Psoas muscle (tissue), 8 donors: ENCODE measurements around the gene IL33. TPM values are rescaled to one million over a fixed set of nuclear protein-coding genes. Genes with fewer than 3 reads are reported as not detected.

ENCODE experiments used
- ATAC-seq, 4 donors: fragments of 200-7000 bp; cut with Tn5 transposase; one replicate each; pipeline ENCODE4 v1.9.1; 2020; ENCODE audit warnings: moderate library complexity in 3 of 4, mild to moderate bottlenecking in 2 of 4
- DNase-seq, 2 donors: peaks; one replicate each; pipeline ENCODE4 v3.0.0-alpha.2; 2020
- H3K27ac ChIP-seq: fragments of 200-600 bp; one replicate; pipeline ENCODE4 v1.8.0; 2022
- H3K27me3 ChIP-seq, 3 donors: fragments of 200-600 bp in 1 of 3; one replicate each; pipeline versions ENCODE4 v1.6.1 to v1.8.0; 2013 to 2022; ENCODE audit warnings: low read length in 2 of 3, mild to moderate bottlenecking in 2 of 3, moderate library complexity in 1 of 3; ENCODE audit not compliant: insufficient read depth in 3 of 3
- H3K36me3 ChIP-seq, 2 donors: fragments of 200-600 bp in 1 of 2; one replicate each; pipeline versions ENCODE4 v1.6.1 to v1.8.0; 2013 to 2022; ENCODE audit warnings: low read depth in 1 of 2, mild to moderate bottlenecking in 1 of 2, moderate library complexity in 1 of 2; ENCODE audit not compliant: insufficient read depth in 1 of 2
- H3K4me1 ChIP-seq: fragments of 200-600 bp; one replicate; pipeline ENCODE4 v1.8.0; 2022
- H3K4me3 ChIP-seq: fragments of 200-600 bp; one replicate; pipeline ENCODE4 v1.8.0; 2022; ENCODE audit warnings: mild to moderate bottlenecking
- H3K9me3 ChIP-seq: fragments of 200-600 bp; one replicate; pipeline ENCODE4 v1.8.0; 2022
- CTCF ChIP-seq: fragments of 200-600 bp; IDR thresholded peaks from one replicate; pipeline ENCODE4 v1.8.0; 2022; ENCODE audit warnings: antibody characterized with exemption
- WGBS, 3 donors: extraction: QIAGEN DNeasy Blood & Tissue Kit; methylation state at CpG; one replicate each; pipeline versions ENCODE4 v1.1.6 to v1.1.7; 2013; 5-methylcytosine and 5-hydroxymethylcytosine counted together
- intact Hi-C, 2 donors: fragments of 100-400 bp; cut with DNase I; formaldehyde crosslinking; loops; one replicate each; pipeline versions ENCODE4 v1.11.0 to v1.14.2; 2022
- polyA plus RNA-seq, 3 donors: library from polyadenylated mRNA; stranded (reverse); fragments of 200-250 nt; gene quantifications; one replicate each; pipeline ENCODE4 v1.2.3, GENCODE V29; 2013
- total RNA-seq, 4 donors: library from RNA; stranded (reverse); fragmentation: NEBNext Ultra II Directional in 2 of 4; extraction: Animal tissue kit (Norgen Biotek cat#: 25700) in 2 of 4; gene quantifications; one replicate each; pipeline versions ENCODE4 v1.2.1 to v1.2.4, GENCODE V29; 2021 to 2023
- donor health status: healthy with polysubstance abuse.
- donor health status: DM: no; HTN: no; CAD: no; lungs with moderate emphysema.
- donor health status: Bipolar disorder and iron deficiency.
- donor health status: healthy.
- donor health status: DM: yes; HTN: yes; CAD: no.
- donor health status: DM: no; HTN: no; CAD: no.
- donor health status: DM: no; HTN: no; CAD: no.
- donor health status: DM: yes; HTN: yes; CAD: no.

IL33 gene
- total and polyA plus RNA-seq, 7 donors: 2.0 to 11.5 (median 4.0) TPM

DNA sequence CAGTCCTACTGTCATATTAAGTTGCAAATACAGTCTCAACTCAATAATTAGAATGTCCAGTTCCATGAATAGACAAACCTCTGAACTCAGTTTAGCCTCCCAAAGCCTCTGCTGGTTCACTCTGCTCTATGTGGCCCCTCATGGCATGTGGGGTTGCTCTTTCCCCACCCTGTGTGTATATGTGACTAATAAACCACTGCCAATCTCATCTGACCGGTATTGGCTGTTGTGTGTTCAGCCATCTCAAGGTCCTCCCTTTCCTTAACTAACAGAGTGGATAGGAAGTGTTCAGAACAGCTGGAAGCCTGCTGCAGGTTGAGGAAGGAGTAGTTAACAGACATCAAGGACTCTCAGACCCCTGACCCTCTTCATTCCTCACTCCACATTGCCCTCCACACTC lies 55.3 kb downstream of the IL33 start:
- Histone ChIP-seq H3K36me3 (no peaks in the 10 kb centered on the region), H3K27me3 (no peaks in the 10 kb centered on the region), H3K9me3 (no peaks in the 10 kb centered on the region), H3K4me1 (no peaks in the 10 kb centered on the region), H3K27ac (no peak overlapping the region), H3K4me3 (no peak overlapping the region)
- WGBS, 3 donors: 58 to 76% (median 74%) methylated on average over 1 of the region's 1 CpG
- intact Hi-C loops: no loop called here
- no peak for TF ChIP-seq CTCF
- DNase-seq (no peak), ATAC-seq (no peak)

DNA sequence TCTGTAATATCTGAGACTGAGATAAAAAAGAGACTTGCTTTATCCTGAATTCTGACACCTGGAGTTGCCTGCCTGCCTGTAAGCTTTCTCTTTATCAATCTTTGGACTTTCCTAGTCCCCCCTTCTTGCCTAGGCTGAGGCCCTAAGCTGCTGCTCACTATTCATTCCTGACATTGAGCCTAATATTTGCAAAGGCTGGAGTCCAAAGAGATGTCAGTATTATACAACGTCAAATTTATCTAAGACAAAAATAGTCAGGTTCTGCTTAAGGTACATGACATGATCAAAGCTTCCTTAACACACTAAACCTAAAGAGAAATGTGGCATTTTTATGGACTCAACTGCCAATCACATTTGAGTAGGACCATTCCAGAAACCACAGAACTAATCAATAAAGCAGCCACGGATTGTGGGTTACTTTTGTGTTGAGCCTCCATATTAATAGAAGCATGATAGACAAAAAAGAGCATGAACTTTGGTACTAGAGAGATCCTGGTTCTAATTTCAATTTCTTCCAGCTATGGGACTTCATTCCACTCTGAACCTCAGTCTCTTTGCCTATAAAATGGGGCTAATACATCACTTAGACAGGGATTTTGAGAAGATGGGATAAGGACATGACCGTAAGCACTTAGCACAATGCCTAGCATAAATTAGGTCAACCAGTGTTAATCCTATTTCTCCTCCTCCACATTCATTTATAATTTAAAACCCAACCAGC lies 56.1 kb downstream of the IL33 start:
- DNase-seq (no peak), ATAC-seq (no peak)
- Histone ChIP-seq H3K4me3 (no peak overlapping the region), H3K9me3 (no peaks in the 10 kb centered on the region), H3K36me3 (no peaks in the 10 kb centered on the region), H3K27me3 (no peaks in the 10 kb centered on the region), H3K4me1 (no peaks in the 10 kb centered on the region), H3K27ac (no peak overlapping the region)
- 55 to 74% (median 57%) methylated on average over 3 of the region's 3 CpGs for WGBS, 3 donors
- intact Hi-C loops: no loop called here
- no peak for TF ChIP-seq CTCF

GRCh38 chr9:6272229-6272598 lies 56.6 kb downstream of the IL33 start:
- no peaks in the 10 kb centered on the region for H3K4me1 ChIP-seq
- DNase-seq: no peak
- H3K36me3 ChIP-seq: no peaks in the 10 kb centered on the region
- ATAC-seq: peak; percentile 34 to 82 (median 60)
- H3K4me3 ChIP-seq: no peak overlapping the region
- no peaks in the 10 kb centered on the region for H3K9me3 ChIP-seq
- no peak overlapping the region for H3K27ac ChIP-seq
- no peak for TF ChIP-seq CTCF
- H3K27me3 ChIP-seq: no peaks in the 10 kb centered on the region
- intact Hi-C loops: no loop called here

DNA sequence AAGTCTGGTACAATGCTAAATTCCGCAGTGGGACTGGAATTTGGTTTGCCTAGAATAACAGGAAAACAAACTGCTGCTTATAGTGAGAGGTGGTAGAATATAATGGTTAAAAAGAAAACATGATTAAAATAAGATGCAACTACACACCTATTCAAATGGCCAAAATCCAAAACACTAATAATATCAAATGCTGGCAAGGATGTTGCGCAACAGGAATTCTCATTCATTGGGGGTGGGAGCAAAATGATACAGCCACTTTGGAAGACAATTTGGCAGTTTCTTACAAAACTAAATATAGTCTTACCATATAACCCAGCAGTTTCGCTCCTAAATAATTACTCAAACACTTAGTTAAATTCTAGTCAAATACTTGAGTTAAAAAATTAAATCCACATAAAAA lies 61.8 kb downstream of the IL33 start:
- no peak for TF ChIP-seq CTCF
- Histone ChIP-seq H3K27ac (no peak overlapping the region), H3K4me3 (no peak overlapping the region), H3K27me3 (no peaks in the 10 kb centered on the region), H3K9me3 (no peaks in the 10 kb centered on the region), H3K4me1 (no peaks in the 10 kb centered on the region), H3K36me3 (no peaks in the 10 kb centered on the region)
- DNase-seq (no peak), ATAC-seq (no peak)
- 65 to 78% (median 74%) methylated on average over 3 of the region's 3 CpGs for WGBS, 3 donors
- intact Hi-C loops: no loop called here

- Histone ChIP-seq H3K4me3 (no peak overlapping the region), H3K27me3 (no peaks in the 10 kb centered on the region), H3K4me1 (no peaks in the 10 kb centered on the region), H3K27ac (no peak overlapping the region), H3K9me3 (no peaks in the 10 kb centered on the region), H3K36me3 (no peaks in the 10 kb centered on the region)
- WGBS, 3 donors: 12 to 27% (median 25%) methylated on average over 2 of the region's 2 CpGs
- TF ChIP-seq CTCF: no peak
- ATAC-seq (no peak), DNase-seq (no peak)
- intact Hi-C loops: loop anchor here in 1 of 2 donors (10.0 kb wide), 1 partner anchor 417 kb away; no protein-coding TSS in a partner anchor
These were observed 86.3 kb downstream of the IL33 start for GRCh38 chr9:6301858-6302257.
